Neural cell (in vitro differentiated cells): ENCODE results near the gene CSTF2. TPM values are rescaled to one million over a fixed set of nuclear protein-coding genes. Genes with fewer than 3 reads are reported as not detected.

Experiments used
- H2AFZ ChIP-seq: fragments of 200-600, 300-800 bp; sonication (generic), shearing (Covaris generic); 2 replicates; pipeline ENCODE4 v1.6.0; 2014; ENCODE audit warnings: low read depth, mild to moderate bottlenecking, antibody characterized with exemption, low read length, moderate library complexity
- H3F3A ChIP-seq: fragments of 200-600 bp; shearing (Covaris generic); 2 replicates; pipeline ENCODE4 v1.6.1; 2016; ENCODE audit warnings: mild to moderate bottlenecking, moderate library complexity, mixed read lengths, antibody characterized with exemption, low read length; ENCODE audit not compliant: insufficient read depth, poor library complexity, severe bottlenecking
- H3K27ac ChIP-seq: fragments of 200-600, 300-800 bp; sonication (generic), shearing (Covaris generic); 2 replicates; pipeline ENCODE4 v1.5.1; 2014; ENCODE audit warnings: mild to moderate bottlenecking, low read length, moderate library complexity
- H3K27me3 ChIP-seq: fragments of 300-800, 200-600 bp; sonication (generic), shearing (Covaris generic); 2 replicates; pipeline ENCODE4 v1.6.0; 2014; ENCODE audit warnings: mild to moderate bottlenecking, low read depth, low read length, moderate library complexity; ENCODE audit not compliant: insufficient read depth
- H3K36me3 ChIP-seq: fragments of 300-800, 200-600 bp; sonication (generic), shearing (Covaris generic); 2 replicates; pipeline ENCODE4 v1.5.1; 2014; ENCODE audit warnings: mild to moderate bottlenecking, antibody characterized with exemption, low read length, moderate library complexity; ENCODE audit not compliant: insufficient read depth
- H3K4me2 ChIP-seq: fragments of 300-800, 200-600 bp; sonication (generic), shearing (Covaris generic); 2 replicates; pipeline ENCODE4 v1.6.0; 2014; ENCODE audit warnings: mild to moderate bottlenecking, low read length
- H3K4me3 ChIP-seq: fragments of 300-800, 200-600 bp; sonication (generic), shearing (Covaris generic); 2 replicates; pipeline ENCODE4 v1.5.1; 2014; ENCODE audit warnings: mild to moderate bottlenecking, low read length, moderate library complexity
- H3K79me2 ChIP-seq: fragments of 200-600 bp; shearing (Covaris generic); replicated peaks from 2 replicates; pipeline ENCODE4 v1.6.0; 2014; ENCODE audit warnings: mild to moderate bottlenecking, low read length, moderate library complexity; ENCODE audit not compliant: insufficient read depth
- H3K9ac ChIP-seq: fragments of 300-800, 200-600 bp; sonication (generic), shearing (Covaris generic); 2 replicates; pipeline ENCODE4 v1.6.1; 2016; ENCODE audit warnings: mild to moderate bottlenecking, low read length, mixed read lengths
- H3K9me2 ChIP-seq: fragments of 200-600 bp; shearing (Covaris generic); 2 replicates; pipeline ENCODE4 v1.6.1; 2016; ENCODE audit warnings: mild to moderate bottlenecking, low read length, mixed read lengths; ENCODE audit not compliant: insufficient read depth
- H3K9me3 ChIP-seq: fragments of 200-600, 300-800 bp; sonication (generic), shearing (Covaris generic); 2 replicates; pipeline ENCODE4 v1.6.1; 2016; ENCODE audit warnings: mild to moderate bottlenecking, mixed run types, low read length, moderate library complexity, mixed read lengths
- H4K20me1 ChIP-seq: fragments of 200-600 bp; shearing (Covaris generic); 2 replicates; pipeline ENCODE4 v1.6.1; 2016; ENCODE audit warnings: mild to moderate bottlenecking, mixed run types; ENCODE audit not compliant: insufficient read depth
- CTCF ChIP-seq: fragments of 450-650 bp; IDR thresholded peaks from 2 replicates; pipeline ENCODE4 v1.5.1; 2014; ENCODE audit warnings: antibody characterized with exemption, mild to moderate bottlenecking, moderate library complexity; ENCODE audit not compliant: poor library complexity, severe bottlenecking
- EP300 ChIP-seq: fragments of 450-650 bp; conservative IDR thresholded peaks from 2 replicates; pipeline ENCODE4 v1.6.1; 2014; ENCODE audit warnings: antibody characterized with exemption, mild to moderate bottlenecking, moderate library complexity; ENCODE audit not compliant: poor library complexity, severe bottlenecking
- EZH2 ChIP-seq: fragments of 200-600, 300-800 bp; shearing (Covaris generic), sonication (generic); IDR thresholded peaks from 2 replicates; pipeline ENCODE4 v1.6.1; 2014; ENCODE audit warnings: antibody characterized with exemption, low read length, borderline replicate concordance, mild to moderate bottlenecking; ENCODE audit not compliant: insufficient read depth, poor library complexity, severe bottlenecking
- MXI1 ChIP-seq: fragments of 450-650 bp; conservative IDR thresholded peaks from 2 replicates; pipeline ENCODE4 v1.6.1; 2014; ENCODE audit warnings: antibody characterized with exemption, mild to moderate bottlenecking; ENCODE audit not compliant: poor library complexity, severe bottlenecking
- POLR2AphosphoS5 ChIP-seq: IDR thresholded peaks from 2 replicates; pipeline ENCODE4 v1.6.1; 2012
- RAD21 ChIP-seq: fragments of 450-650 bp; conservative IDR thresholded peaks from 2 replicates; pipeline ENCODE4 v1.6.1; 2014; ENCODE audit warnings: antibody characterized with exemption, mild to moderate bottlenecking, moderate library complexity
- SMC3 ChIP-seq: fragments of 450-650 bp; conservative IDR thresholded peaks from 2 replicates; pipeline ENCODE4 v1.6.1; 2014; ENCODE audit warnings: antibody characterized with exemption, mild to moderate bottlenecking, moderate library complexity; ENCODE audit not compliant: poor library complexity
- TAF1 ChIP-seq: IDR thresholded peaks from 2 replicates; pipeline ENCODE4 v1.6.1; 2012; ENCODE audit warnings: low read depth
- polyA plus RNA-seq: library from polyadenylated mRNA; depleted of rRNA; stranded (reverse); fragments of >200 nt; gene quantifications from 2 replicates; pipeline ENCODE4 v1.2.3, GENCODE V29; 2014
- TF ChIP-seq, protein P1 (sequence below): IDR thresholded peaks from 2 replicates; pipeline ENCODE4 v1.6.1; 2012; ENCODE audit warnings: borderline replicate concordance

The CSTF2 gene
- polyA plus RNA-seq, 1 donor from 2014 or later: 19.2 TPM

DNA sequence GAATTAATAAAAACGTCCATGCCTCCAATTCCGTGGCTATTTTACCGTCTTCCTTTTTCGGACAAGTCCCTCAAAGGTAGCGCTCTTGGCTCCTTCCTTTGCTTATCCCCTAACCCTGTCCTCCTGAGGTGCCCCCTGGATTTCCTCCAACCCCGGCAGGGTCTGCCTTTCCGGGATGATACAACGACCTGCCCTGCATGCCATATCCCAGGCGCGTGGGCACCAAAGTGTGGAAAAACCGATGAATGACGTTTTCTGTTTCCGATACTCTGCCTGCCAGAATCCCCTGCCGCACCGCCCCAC is 706 bp upstream of the CSTF2 start:
- peak overlapping the region; percentile 70 for H3K27ac ChIP-seq
- H2AFZ ChIP-seq: peak overlapping the region; percentile 37
- H3K9me2 ChIP-seq: no peaks in the 10 kb centered on the region
- H3K9me3 ChIP-seq: no peaks in the 10 kb centered on the region
- peak overlapping the region; percentile 65 for H3K9ac ChIP-seq
- TF ChIP-seq EP300 (no peak), TAF1 (no peak), SMC3 (no peak)
- H3F3A ChIP-seq: no peaks in the 10 kb centered on the region
- H3K79me2 ChIP-seq: no peaks in the 10 kb centered on the region
- peak overlapping the region; percentile 80 for H3K4me3 ChIP-seq
- H3K27me3 ChIP-seq: no peaks in the 10 kb centered on the region
- no peaks in the 10 kb centered on the region for H4K20me1 ChIP-seq
- no peaks in the 10 kb centered on the region for H3K36me3 ChIP-seq
- H3K4me2 ChIP-seq: peak overlapping the region; percentile 44

DNA sequence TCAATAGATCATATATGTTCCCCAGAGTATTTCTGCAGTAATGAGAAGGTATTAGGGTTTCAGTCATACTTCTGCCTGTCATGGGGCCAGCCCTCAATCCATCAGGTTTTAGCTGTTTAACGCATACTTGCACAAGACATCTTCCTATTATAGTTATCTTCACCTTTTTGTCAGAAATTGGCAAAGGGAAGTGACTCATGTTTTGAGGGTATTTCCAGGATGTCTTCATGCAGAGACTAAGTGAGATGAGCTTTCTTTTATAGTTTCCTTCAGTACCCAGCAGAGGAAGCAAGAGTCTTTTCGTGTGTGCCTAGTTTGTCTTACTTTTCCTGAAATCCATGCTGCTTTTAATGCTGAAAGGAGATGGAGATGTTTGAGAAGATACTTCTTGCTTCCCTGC is 9.5 kb downstream of the CSTF2 start:
- no peaks in the 10 kb centered on the region for H3F3A ChIP-seq
- TF ChIP-seq CTCF (no peak), EZH2 (no peak)
- no peaks in the 10 kb centered on the region for H3K27me3 ChIP-seq
- no peak overlapping the region for H3K9ac ChIP-seq
- H2AFZ ChIP-seq: no peak overlapping the region
- H3K9me2 ChIP-seq: no peaks in the 10 kb centered on the region
- H4K20me1 ChIP-seq: no peaks in the 10 kb centered on the region
- no peaks in the 10 kb centered on the region for H3K79me2 ChIP-seq
- no peak overlapping the region for H3K27ac ChIP-seq
- no peak overlapping the region for H3K4me2 ChIP-seq
- no peaks in the 10 kb centered on the region for H3K9me3 ChIP-seq
- no peaks in the 10 kb centered on the region for H3K36me3 ChIP-seq
- no peak overlapping the region for H3K4me3 ChIP-seq

GRCh38 chrX:100830143-100830542 is 10.0 kb downstream of the CSTF2 start:
- no peaks in the 10 kb centered on the region for H3K79me2 ChIP-seq
- H3K27me3 ChIP-seq: no peaks in the 10 kb centered on the region
- no peaks in the 10 kb centered on the region for H3F3A ChIP-seq
- H3K36me3 ChIP-seq: no peaks in the 10 kb centered on the region
- H3K9me3 ChIP-seq: no peaks in the 10 kb centered on the region
- no peak overlapping the region for H3K27ac ChIP-seq
- H4K20me1 ChIP-seq: no peaks in the 10 kb centered on the region
- no peak overlapping the region for H3K9ac ChIP-seq
- H3K4me2 ChIP-seq: no peak overlapping the region
- no peaks in the 10 kb centered on the region for H3K9me2 ChIP-seq
- no peak overlapping the region for H3K4me3 ChIP-seq
- H2AFZ ChIP-seq: no peak overlapping the region
- TF ChIP-seq MXI1: no peak
- no peak for TF ChIP-seq EP300
- TF ChIP-seq CTCF: no peak
- no peak for TF ChIP-seq POLR2AphosphoS5
- TF ChIP-seq RAD21: no peak
- no peak for TF ChIP-seq EZH2
- TF ChIP-seq, protein P1, sequence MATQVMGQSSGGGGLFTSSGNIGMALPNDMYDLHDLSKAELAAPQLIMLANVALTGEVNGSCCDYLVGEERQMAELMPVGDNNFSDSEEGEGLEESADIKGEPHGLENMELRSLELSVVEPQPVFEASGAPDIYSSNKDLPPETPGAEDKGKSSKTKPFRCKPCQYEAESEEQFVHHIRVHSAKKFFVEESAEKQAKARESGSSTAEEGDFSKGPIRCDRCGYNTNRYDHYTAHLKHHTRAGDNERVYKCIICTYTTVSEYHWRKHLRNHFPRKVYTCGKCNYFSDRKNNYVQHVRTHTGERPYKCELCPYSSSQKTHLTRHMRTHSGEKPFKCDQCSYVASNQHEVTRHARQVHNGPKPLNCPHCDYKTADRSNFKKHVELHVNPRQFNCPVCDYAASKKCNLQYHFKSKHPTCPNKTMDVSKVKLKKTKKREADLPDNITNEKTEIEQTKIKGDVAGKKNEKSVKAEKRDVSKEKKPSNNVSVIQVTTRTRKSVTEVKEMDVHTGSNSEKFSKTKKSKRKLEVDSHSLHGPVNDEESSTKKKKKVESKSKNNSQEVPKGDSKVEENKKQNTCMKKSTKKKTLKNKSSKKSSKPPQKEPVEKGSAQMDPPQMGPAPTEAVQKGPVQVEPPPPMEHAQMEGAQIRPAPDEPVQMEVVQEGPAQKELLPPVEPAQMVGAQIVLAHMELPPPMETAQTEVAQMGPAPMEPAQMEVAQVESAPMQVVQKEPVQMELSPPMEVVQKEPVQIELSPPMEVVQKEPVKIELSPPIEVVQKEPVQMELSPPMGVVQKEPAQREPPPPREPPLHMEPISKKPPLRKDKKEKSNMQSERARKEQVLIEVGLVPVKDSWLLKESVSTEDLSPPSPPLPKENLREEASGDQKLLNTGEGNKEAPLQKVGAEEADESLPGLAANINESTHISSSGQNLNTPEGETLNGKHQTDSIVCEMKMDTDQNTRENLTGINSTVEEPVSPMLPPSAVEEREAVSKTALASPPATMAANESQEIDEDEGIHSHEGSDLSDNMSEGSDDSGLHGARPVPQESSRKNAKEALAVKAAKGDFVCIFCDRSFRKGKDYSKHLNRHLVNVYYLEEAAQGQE: no peak
- TF ChIP-seq TAF1: no peak
- no peak for TF ChIP-seq SMC3
